ENCODE measurements around the gene GLS2.
"Not testable (repeated sequence)": the region's sequence is repeated elsewhere in the genome, so short reads cannot be mapped to it uniquely, and the experiment has no call there.

The GLS2 gene

DNA sequence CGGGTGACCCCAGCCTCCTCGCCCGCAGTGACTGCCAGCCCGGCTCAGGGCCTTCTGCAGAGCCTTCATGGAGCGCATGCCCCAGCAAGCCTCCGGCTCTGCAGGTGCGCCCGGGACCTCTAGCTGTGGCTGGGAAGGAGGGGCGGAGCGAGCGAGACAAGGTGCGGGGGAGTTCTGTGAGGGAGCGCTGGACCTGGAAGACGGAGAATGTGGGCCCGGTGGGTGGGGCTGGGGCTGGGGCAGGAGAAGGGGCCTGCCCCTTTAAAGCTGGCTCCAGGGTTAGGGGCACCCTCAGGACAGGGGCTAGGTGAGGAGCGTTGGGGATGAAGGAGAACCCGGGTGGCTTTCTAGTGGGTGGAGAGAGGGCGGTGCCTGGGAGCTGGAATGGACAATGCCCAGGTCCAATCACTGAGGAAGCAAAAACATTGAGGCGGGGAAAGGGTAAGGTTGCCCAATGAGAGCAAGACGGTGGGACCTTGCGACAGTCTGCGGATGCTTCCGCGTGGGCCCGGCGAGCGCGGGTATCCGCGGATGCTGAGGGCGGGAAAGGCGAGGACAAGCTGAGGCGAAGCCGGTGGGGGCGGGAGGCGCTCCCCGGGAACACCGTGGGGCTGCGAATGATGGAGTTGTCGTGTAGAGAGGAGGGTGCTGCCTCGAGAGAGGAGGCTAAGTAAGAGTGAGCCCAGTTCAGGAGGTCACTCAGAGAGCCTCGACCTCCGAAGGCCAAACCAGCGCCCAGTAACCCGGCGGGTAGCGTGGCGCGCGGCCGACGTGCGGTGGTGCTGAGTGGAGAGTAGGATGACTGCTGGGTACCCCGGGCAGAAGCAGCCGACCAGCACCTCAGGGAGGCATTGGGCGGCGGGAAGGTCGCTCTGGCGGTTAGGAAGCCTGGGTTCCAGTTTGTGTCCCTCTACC is at the start of gene GLS2:
TSS of gene GLS2 (minus strand) at position 121 of the 915 bp plus-strand sequence. CDS start at position 78, 43 bp downstream.
- DNase-seq, result peak; percentile 84

- DNase-seq, result no peak
These were observed 49.6 kb upstream of the GLS2 start for GRCh38 chr12:56537546-56537945.

- no peak for DNase-seq
These were observed 42.6 kb upstream of the GLS2 start for GRCh38 chr12:56530390-56531055.

- DNase-seq, result no peak
These were observed 41.7 kb upstream of the GLS2 start for GRCh38 chr12:56529656-56530055.

DNA sequence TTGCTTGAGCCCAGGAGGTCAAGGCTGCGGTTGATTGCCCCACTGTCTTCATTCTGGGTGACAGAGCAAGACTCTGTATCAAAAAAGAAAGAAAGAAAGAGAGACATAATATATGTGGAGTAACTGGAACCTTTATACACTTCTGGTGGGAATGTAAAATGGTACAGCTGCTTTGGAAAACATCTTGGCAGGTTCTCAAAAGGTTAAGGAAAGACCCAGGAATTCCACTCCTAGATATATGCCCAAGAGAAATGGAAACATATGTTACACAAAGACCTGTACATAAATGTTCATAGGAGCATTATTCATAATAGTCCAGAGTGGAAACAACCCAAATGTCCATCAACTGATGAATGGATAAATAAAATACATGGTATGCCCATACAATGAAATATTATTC is 40.9 kb upstream of the GLS2 start:
- no peak for DNase-seq

- no peak for DNase-seq
These were observed 34.6 kb upstream of the GLS2 start for GRCh38 chr12:56522411-56523193.

GRCh38 chr12:56521590-56522371 is 33.8 kb upstream of the GLS2 start, which contains the start of gene RBMS2:
Gene RBMS2, plus strand, starts transcription at chr12:56521820. Its CDS starts 204 bp downstream, at chr12:56522024.
- peak; percentile 42 for DNase-seq

GRCh38 chr12:56521209-56521589 is 33.2 kb upstream of the GLS2 start:
- DNase-seq, result no peak

- DNase-seq, result no peak
These were observed 32.5 kb upstream of the GLS2 start for GRCh38 chr12:56520506-56520905.

- DNase-seq, result no peak
These were observed 32.1 kb upstream of the GLS2 start for GRCh38 chr12:56520048-56520447.

DNA sequence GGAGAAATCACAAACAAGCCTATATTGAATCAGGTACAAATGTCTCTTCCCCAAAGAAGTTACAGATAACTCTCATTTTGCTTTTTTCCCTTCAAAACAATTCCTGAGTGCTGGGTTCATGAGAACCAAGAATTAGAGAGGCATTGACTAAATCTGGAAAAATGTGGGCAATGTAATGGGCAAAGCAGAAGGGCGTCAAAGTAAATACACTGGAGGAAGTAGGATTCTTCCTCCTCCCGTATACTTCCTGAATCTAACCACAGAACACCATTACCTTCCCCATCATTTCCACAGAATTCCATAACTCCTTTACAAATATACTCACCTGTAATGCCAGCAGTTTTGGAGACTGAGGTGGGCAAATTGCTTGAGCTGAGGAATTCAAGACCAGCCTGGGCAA is 30.6 kb upstream of the GLS2 start:
- no peak for DNase-seq

DNA sequence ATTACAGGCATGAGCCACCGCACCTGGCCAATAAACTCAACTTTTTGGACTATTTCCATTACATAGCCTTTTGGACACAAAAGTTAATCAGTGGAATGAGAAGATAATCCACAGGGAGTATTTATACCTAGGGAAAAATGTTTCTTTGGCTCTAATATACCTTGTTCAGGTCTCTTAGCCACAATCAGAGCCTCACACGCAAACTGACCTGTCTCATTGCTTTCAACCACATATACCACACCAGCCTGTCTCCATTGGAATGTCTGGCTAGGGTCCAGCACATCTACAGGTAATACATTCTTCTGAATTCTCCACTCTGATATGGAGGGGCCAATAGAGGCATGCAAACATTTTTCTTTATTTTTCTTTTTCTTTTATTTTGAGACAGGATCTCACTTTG is 29.9 kb upstream of the GLS2 start:
- DNase-seq, result no peak

DNA sequence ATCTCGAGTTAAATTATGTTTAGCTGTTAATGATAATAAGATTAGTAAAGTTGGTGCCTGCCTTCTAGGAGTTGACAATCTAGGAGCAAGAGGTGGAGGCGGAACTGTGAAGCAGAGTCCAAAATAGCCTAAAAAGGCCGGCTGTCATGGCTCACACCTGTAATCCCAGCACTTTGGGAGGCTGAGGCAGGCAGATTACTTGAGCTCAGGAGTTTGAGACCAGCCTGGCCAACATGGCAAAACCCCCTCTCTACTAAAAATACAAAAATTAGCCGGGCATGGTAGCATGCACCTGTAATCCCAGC is 26.0 kb upstream of the GLS2 start:
- not testable (repeated sequence) for DNase-seq

DNA sequence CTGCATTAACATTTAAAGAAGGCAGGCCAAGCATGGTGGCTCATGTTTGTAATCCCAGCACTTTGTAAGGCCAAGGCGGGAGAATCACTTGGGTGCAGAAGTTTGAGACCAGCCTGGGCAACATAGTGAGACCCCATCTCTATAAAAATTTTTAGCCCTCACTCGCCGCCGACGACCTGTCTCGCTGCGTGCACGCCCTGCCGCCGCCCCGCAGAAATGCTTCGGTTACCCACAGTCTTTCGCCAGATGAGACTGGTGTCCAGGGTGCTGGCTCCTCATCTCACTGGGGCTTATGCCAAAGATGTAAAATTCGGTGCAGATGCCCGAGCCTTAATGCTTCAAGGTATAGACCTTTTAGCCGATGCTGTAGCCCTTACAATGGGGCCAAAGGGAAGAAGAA is 22.8 kb upstream of the GLS2 start:
- no peak for DNase-seq

DNA sequence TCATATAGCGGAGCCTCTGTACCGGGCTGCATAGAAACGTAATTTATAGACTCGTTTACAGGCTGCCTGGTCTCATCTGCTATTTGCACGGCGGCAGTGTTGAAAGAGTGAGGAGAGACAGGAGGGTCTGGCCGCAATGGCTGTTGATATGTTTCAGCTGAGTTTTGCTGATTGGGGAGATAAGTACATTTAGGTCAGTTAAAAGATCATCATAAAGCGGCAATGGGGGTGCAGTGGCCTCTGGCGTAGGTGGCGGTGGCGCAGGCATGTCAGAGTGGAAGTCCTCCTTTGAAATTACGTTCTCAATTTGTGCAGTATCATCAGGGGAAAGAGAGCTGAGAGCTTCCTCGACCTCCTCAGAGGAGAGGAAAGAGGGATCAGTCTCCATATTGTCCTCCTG is 11.9 kb upstream of the GLS2 start:
- DNase-seq, result not testable (repeated sequence)

DNA sequence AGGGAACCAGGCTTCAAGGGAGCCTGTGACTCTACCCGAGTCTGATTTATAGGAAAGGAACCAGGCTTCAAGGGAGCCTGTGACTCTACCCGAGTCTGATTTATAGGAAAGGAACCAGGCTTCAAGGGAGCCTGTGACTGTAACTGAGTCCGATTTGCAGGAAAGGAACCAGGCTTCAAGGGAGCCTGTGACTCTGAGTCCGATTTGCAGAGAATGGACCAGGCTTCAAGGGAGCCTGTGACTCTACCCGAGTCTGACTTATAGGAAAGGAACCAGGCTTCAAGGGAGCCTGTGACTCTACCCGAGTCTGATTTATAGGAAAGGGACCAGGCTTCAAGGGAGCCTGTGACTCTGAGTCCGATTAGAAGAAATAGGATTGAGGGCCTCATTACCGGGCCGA is 11.5 kb upstream of the GLS2 start:
- DNase-seq, result not testable (repeated sequence)

DNA sequence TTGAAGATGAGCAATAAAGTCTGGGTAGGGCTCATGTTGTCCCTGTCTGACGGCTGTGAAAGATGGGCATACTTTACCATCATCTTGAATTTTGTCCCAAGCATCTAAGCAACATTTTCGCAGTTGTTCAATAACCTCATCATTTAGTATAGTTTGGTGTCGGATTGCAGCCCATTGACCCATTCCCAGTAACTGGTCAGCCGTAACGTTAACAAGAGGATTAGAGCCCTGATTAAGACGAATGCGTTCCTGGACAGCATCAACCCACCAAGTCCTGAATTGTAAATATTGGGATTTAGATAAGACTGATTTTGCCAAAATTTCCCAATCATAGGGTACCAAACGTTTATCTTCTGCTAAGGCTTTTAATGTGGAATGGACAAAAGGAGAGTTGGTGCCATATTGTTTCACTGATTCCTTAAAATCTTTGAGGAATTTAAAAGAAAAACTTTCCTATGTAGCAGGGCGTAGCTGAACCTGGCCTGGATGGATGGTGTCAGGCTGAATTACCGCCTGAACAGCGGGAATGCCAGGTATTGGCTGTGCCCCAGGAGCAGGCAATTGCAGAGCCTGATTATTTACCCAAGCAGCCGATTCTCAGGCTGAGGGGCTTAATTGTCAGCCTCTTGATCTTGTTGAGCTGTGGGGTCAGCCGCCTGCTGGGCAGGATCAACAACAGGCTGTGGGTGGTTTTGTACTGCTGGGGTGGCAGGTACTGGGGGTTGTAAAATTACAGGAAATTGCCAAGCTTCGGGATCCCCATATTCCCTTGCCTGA is 10.4 kb upstream of the GLS2 start:
- not testable (repeated sequence) for DNase-seq

- not testable (repeated sequence) for DNase-seq
These were observed 8.7 kb upstream of the GLS2 start for GRCh38 chr12:56496704-56497103.

- not testable (repeated sequence) for DNase-seq
These were observed 6.5 kb upstream of the GLS2 start for GRCh38 chr12:56494481-56494880.

- not testable (repeated sequence) for DNase-seq
These were observed 6.1 kb upstream of the GLS2 start for GRCh38 chr12:56494106-56494415.

GRCh38 chr12:56493409-56494105 is 5.6 kb upstream of the GLS2 start:
- not testable (repeated sequence) for DNase-seq

Data from SHP77 treated with DMSO at 0.1 percent for 48 hours (cell line).